Loucy (cell line): ENCODE measurements around the gene DDO.
A peak's percentile ranks its signal among the peaks of the same experiment; 100 is the strongest.

Source experiments
- H2AFZ ChIP-seq: fragments of 200-600 bp; sonication (generic); 2 replicates; pipeline ENCODE4 v1.6.0; 2016; ENCODE audit warnings: antibody characterized with exemption, mild to moderate bottlenecking, low read length, moderate library complexity
- H3F3A ChIP-seq: fragments of 200-600 bp; 2 replicates; pipeline ENCODE4 v1.6.0; 2016; ENCODE audit warnings: antibody characterized with exemption, low read depth, mild to moderate bottlenecking
- H3K27me3 ChIP-seq: fragments of 200-600 bp; sonication (generic); 2 replicates; pipeline ENCODE4 v1.6.1; 2014; ENCODE audit warnings: low read length, mild to moderate bottlenecking; ENCODE audit not compliant: insufficient read depth, poor library complexity, severe bottlenecking
- H3K36me3 ChIP-seq: fragments of 200-600 bp; sonication (generic); 2 replicates; pipeline ENCODE4 v1.6.1; 2016; ENCODE audit warnings: low read length; ENCODE audit not compliant: insufficient read depth
- H3K4me1 ChIP-seq: fragments of 200-600 bp; sonication (generic); 2 replicates; pipeline ENCODE4 v1.5.1; 2014; ENCODE audit warnings: low read length, mild to moderate bottlenecking; ENCODE audit not compliant: insufficient read depth, poor library complexity, severe bottlenecking
- H3K4me2 ChIP-seq: fragments of 200-600 bp; sonication (generic); 2 replicates; pipeline ENCODE4 v1.6.0; 2014; ENCODE audit warnings: antibody characterized with exemption, low read length, low read depth, mild to moderate bottlenecking; ENCODE audit not compliant: poor library complexity, severe bottlenecking
- H3K4me3 ChIP-seq: fragments of 200-600 bp; sonication (generic); 2 replicates; pipeline ENCODE4 v1.5.1; 2014; ENCODE audit warnings: low read length, mild to moderate bottlenecking, mixed read lengths; ENCODE audit not compliant: poor library complexity, severe bottlenecking
- H3K79me2 ChIP-seq: fragments of 200-600 bp; sonication (generic); 2 replicates; pipeline ENCODE4 v1.6.1; 2014; ENCODE audit warnings: low read length; ENCODE audit not compliant: insufficient read depth
- H3K9ac ChIP-seq: fragments of 200-600 bp; sonication (generic); 2 replicates; pipeline ENCODE4 v1.6.0; 2014; ENCODE audit warnings: mild to moderate bottlenecking, low read depth, low read length, moderate library complexity; ENCODE audit not compliant: poor library complexity, severe bottlenecking
- H3K9me2 ChIP-seq: fragments of 200-600 bp; sonication (generic); replicated peaks from 2 replicates; pipeline ENCODE4 v1.6.1; 2016; ENCODE audit warnings: low read depth, low read length, mixed read lengths
- H3K9me3 ChIP-seq: fragments of 200-600 bp; sonication (generic); 2 replicates; pipeline ENCODE4 v1.6.1; 2014; ENCODE audit warnings: mild to moderate bottlenecking, antibody characterized with exemption, low read length, low read depth; ENCODE audit not compliant: insufficient read depth
- H4K20me1 ChIP-seq: fragments of 200-600 bp; sonication (generic); 2 replicates; pipeline ENCODE4 v1.6.0; 2014; ENCODE audit warnings: antibody characterized with exemption, low read length, mild to moderate bottlenecking; ENCODE audit not compliant: insufficient read depth, poor library complexity, severe bottlenecking
- CTCF ChIP-seq: fragments of 200-600 bp; sonication (generic); conservative IDR thresholded peaks from 2 replicates; pipeline ENCODE4 v1.5.1; 2014; ENCODE audit warnings: mild to moderate bottlenecking, antibody characterized with exemption, low read length
- EZH2phosphoT487 ChIP-seq: fragments of 200-600 bp; IDR thresholded peaks from 2 replicates; pipeline ENCODE4 v1.6.1; 2018; ENCODE audit warnings: antibody characterized with exemption, mild to moderate bottlenecking, moderate library complexity, borderline replicate concordance

Gene DDO

GRCh38 chr6:110408901-110409300, 6.5 kb downstream of the DDO start:
- H3K9ac ChIP-seq: no peak overlapping the region
- no peaks in the 10 kb centered on the region for H3K9me3 ChIP-seq
- no peaks in the 10 kb centered on the region for H3K27me3 ChIP-seq
- no peak for TF ChIP-seq EZH2phosphoT487
- TF ChIP-seq CTCF: peak; percentile 34
- H3K4me2 ChIP-seq: no peak overlapping the region
- no peak overlapping the region for H3K4me3 ChIP-seq
- no peaks in the 10 kb centered on the region for H3K36me3 ChIP-seq
- no peaks in the 10 kb centered on the region for H3K79me2 ChIP-seq
- no peaks in the 10 kb centered on the region for H3K4me1 ChIP-seq
- no peaks in the 10 kb centered on the region for H3F3A ChIP-seq
- no peak overlapping the region for H2AFZ ChIP-seq
- no peaks in the 10 kb centered on the region for H4K20me1 ChIP-seq
- no peaks in the 10 kb centered on the region for H3K9me2 ChIP-seq

GRCh38 chr6:110404607-110405006, 10.8 kb downstream of the DDO start:
- no peaks in the 10 kb centered on the region for H3K79me2 ChIP-seq
- no peak overlapping the region for H3K9ac ChIP-seq
- no peak overlapping the region for H3K4me2 ChIP-seq
- H3K4me3 ChIP-seq: no peak overlapping the region
- no peaks in the 10 kb centered on the region for H3K36me3 ChIP-seq
- H4K20me1 ChIP-seq: no peaks in the 10 kb centered on the region
- H3F3A ChIP-seq: no peaks in the 10 kb centered on the region
- no peaks in the 10 kb centered on the region for H3K4me1 ChIP-seq
- no peaks in the 10 kb centered on the region for H3K9me2 ChIP-seq
- no peak overlapping the region for H2AFZ ChIP-seq
- H3K9me3 ChIP-seq: no peaks in the 10 kb centered on the region
- no peaks in the 10 kb centered on the region for H3K27me3 ChIP-seq
- TF ChIP-seq EZH2phosphoT487 (no peak), CTCF (no peak)

GRCh38 chr6:110401585-110402176, 13.7 kb downstream of the DDO start:
- no peaks in the 10 kb centered on the region for H3K9me2 ChIP-seq
- no peaks in the 10 kb centered on the region for H3K79me2 ChIP-seq
- H3K9ac ChIP-seq: no peak overlapping the region
- H2AFZ ChIP-seq: no peak overlapping the region
- H3F3A ChIP-seq: no peaks in the 10 kb centered on the region
- H3K4me2 ChIP-seq: no peak overlapping the region
- H4K20me1 ChIP-seq: no peaks in the 10 kb centered on the region
- no peaks in the 10 kb centered on the region for H3K36me3 ChIP-seq
- no peak overlapping the region for H3K4me3 ChIP-seq
- no peak for TF ChIP-seq CTCF
- TF ChIP-seq EZH2phosphoT487: no peak
- peaks cover 10% of the 10 kb centered on the region for H3K4me1 ChIP-seq
- no peaks in the 10 kb centered on the region for H3K9me3 ChIP-seq
- no peaks in the 10 kb centered on the region for H3K27me3 ChIP-seq
